ENCODE results near the gene RCOR1.
A peak's percentile ranks its signal among the peaks of the same experiment; 100 is the strongest.

The RCOR1 gene

DNA sequence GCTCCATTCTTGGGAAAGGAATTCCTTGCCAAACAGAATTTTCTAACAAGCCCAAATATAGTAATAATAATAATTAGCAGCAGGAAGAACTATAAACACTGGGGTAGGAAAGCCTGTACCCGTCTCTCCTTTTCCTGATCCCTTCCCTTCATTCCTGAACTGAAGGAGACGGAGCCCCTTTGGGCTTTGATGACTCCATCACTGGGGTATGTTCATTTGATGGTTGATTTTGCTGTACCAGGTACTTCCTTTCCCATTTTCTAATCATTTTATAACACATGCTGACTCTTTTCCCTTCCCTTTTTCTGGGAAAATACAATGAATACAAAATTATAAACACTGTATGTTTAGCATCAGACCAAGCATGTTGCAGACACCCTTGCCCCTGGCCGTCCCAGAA, 3.6 kb upstream of the RCOR1 start:
- H3K4me1 ChIP-seq (ENCODE audit: control insufficient read depth, low read depth, low read length), result peaks cover 25% of the 10 kb centered on the region
- H3K36me3 ChIP-seq (ENCODE audit: control insufficient read depth, insufficient read depth, low read length), result no peaks in the 10 kb centered on the region
- H2BK5ac ChIP-seq (ENCODE audit: low read length), result no peak overlapping the region
- no peak overlapping the region for H3K27ac ChIP-seq (ENCODE audit: low read depth, low read length)
- H4K8ac ChIP-seq (ENCODE audit: low read depth, low read length), result no peak overlapping the region
- H3K4ac ChIP-seq (ENCODE audit: low read depth, low read length), result no peak overlapping the region
- no peaks in the 10 kb centered on the region for H3K27me3 ChIP-seq (ENCODE audit: insufficient read depth, low read length, poor library complexity)
- H4K5ac ChIP-seq (ENCODE audit: low read length), result no peak overlapping the region
- no peak overlapping the region for H3K18ac ChIP-seq (ENCODE audit: low read length)
- H2BK120ac ChIP-seq (ENCODE audit: low read depth, low read length), result no peak overlapping the region
- DNase-seq, result no peak
- H2AK5ac ChIP-seq (ENCODE audit: low read length), result no peak overlapping the region
- H3K4me3 ChIP-seq (ENCODE audit: low read length), result no peak overlapping the region
- no peak overlapping the region for H2BK15ac ChIP-seq (replicated peaks; ENCODE audit: low read depth)
- no peak overlapping the region for H3K4me2 ChIP-seq (ENCODE audit: low read length)
- peaks cover 3% of the 10 kb centered on the region for H3K79me1 ChIP-seq (ENCODE audit: low read length)
- H3K23ac ChIP-seq (ENCODE audit: low read length), result no peak overlapping the region
- no peak overlapping the region for H3K9ac ChIP-seq (ENCODE audit: low read length)
- H3K56ac ChIP-seq (ENCODE audit: low read length), result no peak overlapping the region
- no CpG with 5 or more reads among the region's 3 CpGs for WGBS (ENCODE audit: extremely low coverage, insufficient coverage, low lambda C conversion rate)
- H3K79me2 ChIP-seq (ENCODE audit: control insufficient read depth, insufficient read depth, low read length), result peaks cover 8% of the 10 kb centered on the region

DNA sequence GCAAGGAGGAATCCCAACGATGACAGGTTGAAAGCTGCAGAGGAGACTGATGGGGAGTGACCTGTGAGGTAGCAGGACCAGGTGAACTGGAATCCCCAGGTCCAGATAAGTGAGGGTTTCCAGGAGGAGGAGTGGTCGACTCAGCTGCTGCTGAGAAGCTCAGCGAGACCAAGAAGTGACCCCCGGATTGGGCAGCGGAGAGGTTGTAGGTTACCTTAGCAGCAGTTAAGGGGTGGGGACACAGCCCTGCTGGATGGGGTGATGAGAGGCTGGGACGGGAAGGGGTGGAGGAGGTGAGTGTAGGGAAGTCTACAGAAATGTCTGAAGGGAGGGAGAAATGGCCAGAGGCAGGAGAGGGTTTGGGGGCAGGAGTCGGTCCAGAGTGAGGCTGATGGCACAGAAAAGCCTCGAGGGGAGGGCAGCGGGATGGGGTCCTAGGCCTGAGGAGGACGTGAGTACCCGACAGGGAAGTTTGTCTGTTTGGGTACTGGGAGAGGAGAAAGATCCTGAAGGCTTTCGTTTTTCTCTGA, 2.6 kb upstream of the RCOR1 start:
- H2BK15ac ChIP-seq (replicated peaks; ENCODE audit: low read depth), result no peak overlapping the region
- peak overlapping the region; percentile 78 for H3K56ac ChIP-seq (ENCODE audit: low read length)
- H3K18ac ChIP-seq (ENCODE audit: low read length), result peak overlapping the region; percentile 4
- no peak overlapping the region for H4K8ac ChIP-seq (ENCODE audit: low read depth, low read length)
- H3K36me3 ChIP-seq (ENCODE audit: control insufficient read depth, insufficient read depth, low read length), result no peaks in the 10 kb centered on the region
- H3K4ac ChIP-seq (ENCODE audit: low read depth, low read length), result no peak overlapping the region
- no peak overlapping the region for H4K5ac ChIP-seq (ENCODE audit: low read length)
- no peaks in the 10 kb centered on the region for H3K27me3 ChIP-seq (ENCODE audit: insufficient read depth, low read length, poor library complexity)
- H3K4me1 ChIP-seq (ENCODE audit: control insufficient read depth, low read depth, low read length), result peaks cover 21% of the 10 kb centered on the region
- H3K4me3 ChIP-seq (ENCODE audit: low read length), result no peak overlapping the region
- WGBS (ENCODE audit: extremely low coverage, insufficient coverage, low lambda C conversion rate), result no CpG with 5 or more reads among the region's 12 CpGs
- H2BK120ac ChIP-seq (ENCODE audit: low read depth, low read length), result no peak overlapping the region
- H3K27ac ChIP-seq (ENCODE audit: low read depth, low read length), result peak overlapping the region; percentile 22
- H2BK5ac ChIP-seq (ENCODE audit: low read length), result no peak overlapping the region
- H3K4me2 ChIP-seq (ENCODE audit: low read length), result no peak overlapping the region
- no peak for DNase-seq
- H2AK5ac ChIP-seq (ENCODE audit: low read length), result no peak overlapping the region
- H3K23ac ChIP-seq (ENCODE audit: low read length), result peak overlapping the region; percentile 98
- peak overlapping the region; percentile 44 for H3K9ac ChIP-seq (ENCODE audit: low read length)
- H3K79me2 ChIP-seq (ENCODE audit: control insufficient read depth, insufficient read depth, low read length), result peaks cover 15% of the 10 kb centered on the region
- peaks cover 5% of the 10 kb centered on the region for H3K79me1 ChIP-seq (ENCODE audit: low read length)

DNA sequence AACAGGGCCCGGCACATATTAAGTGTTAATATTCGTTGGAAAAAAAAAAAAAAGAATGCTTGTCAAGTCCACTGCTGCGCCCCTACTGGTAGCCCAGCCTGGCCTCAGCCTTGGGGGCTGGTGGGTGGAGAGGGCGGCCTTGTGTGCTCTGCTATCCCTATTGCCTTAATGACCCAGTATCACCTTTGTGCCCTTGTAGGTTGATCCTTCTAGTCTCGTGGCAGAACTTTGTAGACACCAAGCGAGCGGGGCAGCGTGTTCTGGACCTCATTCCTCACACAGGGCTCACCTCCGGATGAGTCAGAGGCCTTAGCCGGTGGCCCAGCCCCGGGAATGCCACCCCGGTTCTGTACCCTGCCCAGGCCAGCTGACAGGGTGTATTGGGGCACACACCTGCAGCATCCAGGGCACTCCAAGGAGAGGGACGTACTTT, 1.8 kb upstream of the RCOR1 start:
- Histone ChIP-seq H3K18ac (ENCODE audit: low read length) (peak overlapping the region; percentile 15), H3K79me2 (ENCODE audit: control insufficient read depth, insufficient read depth, low read length) (peaks cover 22% of the 10 kb centered on the region), H4K5ac (ENCODE audit: low read length) (no peak overlapping the region), H3K56ac (ENCODE audit: low read length) (peak overlapping the region; percentile 97), H3K27me3 (ENCODE audit: insufficient read depth, low read length, poor library complexity) (no peaks in the 10 kb centered on the region), H3K27ac (ENCODE audit: low read depth, low read length) (peak overlapping the region; percentile 3), H3K4me2 (ENCODE audit: low read length) (peak overlapping the region; percentile 74), H2AK5ac (ENCODE audit: low read length) (peak overlapping the region; percentile 83), H2BK15ac (replicated peaks; ENCODE audit: low read depth) (no peak overlapping the region), H2BK5ac (ENCODE audit: low read length) (peak overlapping the region; percentile 62), H3K9ac (ENCODE audit: low read length) (peak overlapping the region; percentile 93), H3K4me3 (ENCODE audit: low read length) (no peak overlapping the region), H4K8ac (ENCODE audit: low read depth, low read length) (no peak overlapping the region), H2BK120ac (ENCODE audit: low read depth, low read length) (peak overlapping the region; percentile 1), H3K4ac (ENCODE audit: low read depth, low read length) (no peak overlapping the region), H3K23ac (ENCODE audit: low read length) (peak overlapping the region; percentile 68), H3K4me1 (ENCODE audit: control insufficient read depth, low read depth, low read length) (peaks cover 15% of the 10 kb centered on the region), H3K79me1 (ENCODE audit: low read length) (peaks cover 7% of the 10 kb centered on the region), H3K36me3 (ENCODE audit: control insufficient read depth, insufficient read depth, low read length) (no peaks in the 10 kb centered on the region)
- no CpG with 5 or more reads among the region's 13 CpGs for WGBS (ENCODE audit: extremely low coverage, insufficient coverage, low lambda C conversion rate)
- DNase-seq, result peak; percentile 82

DNA sequence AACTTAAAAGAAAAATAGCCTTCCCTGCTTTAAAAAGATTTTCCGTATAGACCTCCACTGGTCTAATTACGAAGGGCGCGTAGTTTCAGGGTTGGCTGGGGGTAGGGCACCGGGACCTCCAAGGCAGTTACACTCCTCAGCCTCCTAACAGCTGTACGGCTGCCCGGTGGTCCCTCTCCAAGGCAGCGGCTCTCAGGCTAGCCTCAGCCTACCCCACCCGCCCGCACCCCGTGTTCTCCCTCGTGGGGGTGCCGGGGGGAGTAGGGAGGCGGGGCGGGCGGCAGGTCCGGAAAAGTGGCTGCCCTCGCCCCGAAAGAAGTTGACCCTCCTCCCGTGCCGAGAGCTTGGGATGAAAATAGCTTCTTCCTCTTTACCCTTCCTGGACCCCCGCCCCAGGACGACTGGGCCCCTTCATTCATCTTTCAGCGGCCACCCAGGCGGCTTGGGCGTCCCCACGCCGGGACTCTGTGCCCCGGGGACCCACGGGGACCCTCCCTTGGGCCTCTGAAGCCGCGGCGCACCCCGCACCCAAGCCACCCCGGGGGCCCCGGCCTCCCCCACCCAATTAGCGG, 991 bp upstream of the RCOR1 start:
- peak overlapping the region; percentile 74 for H3K4me2 ChIP-seq (ENCODE audit: low read length)
- WGBS (ENCODE audit: extremely low coverage, insufficient coverage, low lambda C conversion rate), result no CpG with 5 or more reads among the region's 37 CpGs
- no peak overlapping the region for H2AK5ac ChIP-seq (ENCODE audit: low read length)
- H3K56ac ChIP-seq (ENCODE audit: low read length), result peak overlapping the region; percentile 97
- H4K8ac ChIP-seq (ENCODE audit: low read depth, low read length), result peak overlapping the region; percentile 99
- no peak overlapping the region for H4K5ac ChIP-seq (ENCODE audit: low read length)
- no peaks in the 10 kb centered on the region for H3K27me3 ChIP-seq (ENCODE audit: insufficient read depth, low read length, poor library complexity)
- DNase-seq, result no peak
- peak overlapping the region; percentile 68 for H2BK120ac ChIP-seq (ENCODE audit: low read depth, low read length)
- peak overlapping the region; percentile 100 for H3K4ac ChIP-seq (ENCODE audit: low read depth, low read length)
- H3K23ac ChIP-seq (ENCODE audit: low read length), result no peak overlapping the region
- H3K79me2 ChIP-seq (ENCODE audit: control insufficient read depth, insufficient read depth, low read length), result peaks cover 30% of the 10 kb centered on the region
- peaks cover 7% of the 10 kb centered on the region for H3K79me1 ChIP-seq (ENCODE audit: low read length)
- H3K36me3 ChIP-seq (ENCODE audit: control insufficient read depth, insufficient read depth, low read length), result no peaks in the 10 kb centered on the region
- no peak overlapping the region for H2BK15ac ChIP-seq (replicated peaks; ENCODE audit: low read depth)
- H3K9ac ChIP-seq (ENCODE audit: low read length), result peak overlapping the region; percentile 93
- H3K4me3 ChIP-seq (ENCODE audit: low read length), result peak overlapping the region; percentile 68
- peak overlapping the region; percentile 100 for H3K27ac ChIP-seq (ENCODE audit: low read depth, low read length)
- H2BK5ac ChIP-seq (ENCODE audit: low read length), result no peak overlapping the region
- H3K18ac ChIP-seq (ENCODE audit: low read length), result peak overlapping the region; percentile 100
- peaks cover 12% of the 10 kb centered on the region for H3K4me1 ChIP-seq (ENCODE audit: control insufficient read depth, low read depth, low read length)

DNA sequence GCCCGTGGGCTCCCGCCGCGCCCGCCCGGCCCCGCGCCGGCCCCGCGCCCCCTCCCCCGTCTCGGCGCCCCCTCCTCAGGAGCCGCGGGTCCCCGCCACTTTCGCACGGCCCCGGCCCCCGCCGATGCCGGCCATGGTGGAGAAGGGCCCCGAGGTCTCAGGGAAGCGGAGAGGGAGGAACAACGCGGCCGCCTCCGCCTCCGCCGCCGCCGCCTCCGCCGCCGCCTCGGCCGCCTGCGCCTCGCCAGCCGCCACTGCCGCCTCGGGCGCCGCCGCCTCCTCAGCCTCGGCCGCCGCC, 263 bp downstream of the RCOR1 start:
- DNase-seq, result no peak
- H3K56ac ChIP-seq (ENCODE audit: low read length), result peak overlapping the region; percentile 97
- no peak overlapping the region for H3K23ac ChIP-seq (ENCODE audit: low read length)
- peak overlapping the region; percentile 89 for H3K4ac ChIP-seq (ENCODE audit: low read depth, low read length)
- peaks cover 38% of the 10 kb centered on the region for H3K79me2 ChIP-seq (ENCODE audit: control insufficient read depth, insufficient read depth, low read length)
- H3K4me2 ChIP-seq (ENCODE audit: low read length), result no peak overlapping the region
- H3K27ac ChIP-seq (ENCODE audit: low read depth, low read length), result peak overlapping the region; percentile 88
- H3K79me1 ChIP-seq (ENCODE audit: low read length), result peaks cover 7% of the 10 kb centered on the region
- peak overlapping the region; percentile 98 for H3K18ac ChIP-seq (ENCODE audit: low read length)
- H2BK5ac ChIP-seq (ENCODE audit: low read length), result no peak overlapping the region
- H2BK15ac ChIP-seq (replicated peaks; ENCODE audit: low read depth), result no peak overlapping the region
- no peak overlapping the region for H4K5ac ChIP-seq (ENCODE audit: low read length)
- peak overlapping the region; percentile 97 for H3K9ac ChIP-seq (ENCODE audit: low read length)
- no peaks in the 10 kb centered on the region for H3K27me3 ChIP-seq (ENCODE audit: insufficient read depth, low read length, poor library complexity)
- peaks cover 12% of the 10 kb centered on the region for H3K4me1 ChIP-seq (ENCODE audit: control insufficient read depth, low read depth, low read length)
- peak overlapping the region; percentile 93 for H3K4me3 ChIP-seq (ENCODE audit: low read length)
- H4K8ac ChIP-seq (ENCODE audit: low read depth, low read length), result peak overlapping the region; percentile 98
- H3K36me3 ChIP-seq (ENCODE audit: control insufficient read depth, insufficient read depth, low read length), result no peaks in the 10 kb centered on the region
- H2AK5ac ChIP-seq (ENCODE audit: low read length), result no peak overlapping the region
- no CpG with 5 or more reads among the region's 49 CpGs for WGBS (ENCODE audit: extremely low coverage, insufficient coverage, low lambda C conversion rate)
- H2BK120ac ChIP-seq (ENCODE audit: low read depth, low read length), result no peak overlapping the region

All from mesendoderm (in vitro differentiated cells).